ENCODE results near the gene TSPAN18. TPM values are rescaled to one million over a fixed set of nuclear protein-coding genes. Genes with fewer than 3 reads are reported as not detected.

TSPAN18 gene
- total and polyA plus RNA-seq, 10 of the 15 experiments (the other 5 are each of a cell fraction or from before 2014, with no cell fraction given) = 0.02 to 0.77 (median 0.13) TPM; not detected in 1

GRCh38 chr11:44861849-44862557, 135.2 kb downstream of the TSPAN18 start (continued):
- TF ChIP-seq SKIL (IDR thresholded peaks at IDR 0.05; ENCODE audit: low read depth, poor library complexity, severe bottlenecking) (peak; percentile 99), NR2F1 (conservative IDR thresholded peaks at IDR 0.05) (peak; percentile 94), SIN3A (IDR thresholded peaks at IDR 0.05; ENCODE audit: low read depth, low read length) (no peak), RELA (IDR thresholded peaks at IDR 0.05; ENCODE audit: borderline replicate concordance, partially characterized antibody) (peak; percentile 18), KLF5 (IDR thresholded peaks at IDR 0.05; ENCODE audit: partially characterized antibody) (no peak), TCF12 (IDR thresholded peaks at IDR 0.05; ENCODE audit: low read depth, low read length) (peak; percentile 98), RUNX3 (IDR thresholded peaks at IDR 0.05; ENCODE audit: low read length) (peak; percentile 100), TARDBP (IDR thresholded peaks at IDR 0.05; ENCODE audit: borderline replicate concordance) (peak; percentile 49; the same call in 1 of the 2 replicates), EP300 (IDR thresholded peaks at IDR 0.05; ENCODE audit: borderline replicate concordance in 1 of 2, control insufficient read depth in 1 of 2, low read depth in 2 of 2, low read length in 2 of 2) (peak; percentile 91 to 92), IKZF2 (IDR thresholded peaks at IDR 0.05) (peak; percentile 89 to 93), ETV6 (conservative IDR thresholded peaks at IDR 0.05 in 1 of 2, IDR thresholded peaks at IDR 0.05 in 1 of 2; ENCODE audit: borderline replicate concordance in 1 of 2, low read depth in 1 of 2) (0 out of 4 replicates have a peak, but pooled peaks of 1 of the 2 experiments have one; percentile 24), MTA3 (IDR thresholded peaks at IDR 0.05; ENCODE audit: borderline replicate concordance, low read length) (peak; percentile 78; the same call in 1 of the 2 replicates), ATF3 (IDR thresholded peaks at IDR 0.05; ENCODE audit: borderline replicate concordance, extremely low read depth, low read depth, low read length) (no peak), IRF5 (IDR thresholded peaks at IDR 0.05; ENCODE audit: borderline replicate concordance) (0 out of 2 replicates have a peak, but pooled peaks have one; percentile 12), IRF3 (IDR thresholded peaks at IDR 0.05) (no peak), POU2F2 (IDR thresholded peaks at IDR 0.05; ENCODE audit: borderline replicate concordance, low read depth, low read length) (peak; percentile 81; the same call in 2 of the 3 replicates), MLLT1 (IDR thresholded peaks at IDR 0.05) (peak; percentile 99), MYB (IDR thresholded peaks at IDR 0.05; ENCODE audit: borderline replicate concordance, low read depth, low read length) (0 out of 2 replicates have a peak, but pooled peaks have one; percentile 23), TCF3 (IDR thresholded peaks at IDR 0.05; ENCODE audit: borderline replicate concordance, insufficient read depth, low read depth, low read length) (peak; percentile 84), NFIC (IDR thresholded peaks at IDR 0.05; ENCODE audit: low read depth, low read length) (peak; percentile 89), ATF2 (IDR thresholded peaks at IDR 0.05; ENCODE audit: low read length) (peak; percentile 87; the same call in 1 of the 2 replicates)
